GM15510 (cell line): ENCODE results near the gene KPNA6.

Experiments used
- POLR2A ChIP-seq: IDR thresholded peaks from 3 replicates; pipeline ENCODE4 v1.6.1; 2011; ENCODE audit warnings: borderline replicate concordance; ENCODE audit not compliant: insufficient read length; ENCODE audit errors: extremely low read depth

The KPNA6 gene

DNA sequence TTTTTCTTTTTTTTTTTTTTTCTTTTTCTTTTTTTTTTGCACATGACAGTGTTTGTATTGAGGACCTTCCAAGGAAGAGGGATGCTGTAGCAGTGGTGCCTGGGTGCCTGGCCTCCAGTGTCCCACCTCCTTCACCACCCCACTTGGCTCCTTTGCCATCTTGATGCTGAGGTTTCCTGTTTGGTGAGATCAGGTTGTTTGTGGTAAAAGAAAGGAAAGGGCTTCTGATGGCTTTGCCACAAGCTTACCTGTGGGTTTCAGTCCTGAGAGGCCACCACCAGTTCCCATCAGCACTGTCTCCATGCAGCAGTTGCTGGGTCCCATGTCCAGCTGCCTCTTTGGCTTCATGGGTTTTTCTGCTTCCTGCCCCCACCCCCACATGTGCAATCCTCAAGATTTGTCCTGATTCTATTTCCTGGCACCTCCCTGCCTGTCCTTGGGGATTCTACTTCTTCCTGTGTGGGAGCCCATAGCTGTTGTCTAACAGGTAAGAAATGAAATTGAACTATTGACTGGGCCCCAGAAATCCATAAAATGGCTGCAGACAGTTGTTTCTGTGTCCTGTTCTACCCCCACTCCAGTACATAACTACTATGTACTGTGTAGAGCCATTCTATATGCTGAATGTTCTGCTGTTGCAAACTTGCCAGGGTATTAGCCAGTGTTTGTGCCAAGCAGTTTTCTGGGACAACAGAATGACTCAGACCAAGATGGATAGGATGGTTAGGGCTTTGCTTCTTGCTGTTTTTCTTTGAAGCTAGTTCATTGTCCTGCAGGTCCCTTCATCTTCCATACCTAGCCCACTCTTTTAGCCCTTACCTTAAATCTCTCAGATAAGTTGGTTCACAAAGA is 88.3 kb downstream of the KPNA6 start:
- no peak for TF ChIP-seq POLR2A

GRCh38 chr1:32197074-32197473 is 89.2 kb downstream of the KPNA6 start:
- no peak for TF ChIP-seq POLR2A

DNA sequence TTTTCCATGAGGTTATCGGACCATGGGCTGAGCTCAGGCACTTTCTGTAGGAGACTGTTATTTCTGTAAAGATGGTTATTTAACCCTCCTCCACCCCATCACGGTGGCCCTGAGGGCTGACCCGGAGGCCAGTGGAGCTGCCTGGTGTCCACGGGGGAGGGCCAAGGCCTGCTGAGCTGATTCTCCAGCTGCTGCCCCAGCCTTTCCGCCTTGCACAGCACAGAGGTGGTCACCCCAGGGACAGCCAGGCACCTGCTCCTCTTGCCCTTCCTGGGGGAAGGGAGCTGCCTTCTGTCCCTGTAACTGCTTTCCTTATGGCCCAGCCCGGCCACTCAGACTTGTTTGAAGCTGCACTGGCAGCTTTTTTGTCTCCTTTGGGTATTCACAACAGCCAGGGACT is 90.0 kb downstream of the KPNA6 start:
- no peak for TF ChIP-seq POLR2A

- no peak for TF ChIP-seq POLR2A
Observed at GRCh38 chr1:32198237-32199042, 90.6 kb downstream of the KPNA6 start.

- TF ChIP-seq POLR2A: no peak
Observed at GRCh38 chr1:32199043-32199716, 91.3 kb downstream of the KPNA6 start.

GRCh38 chr1:32199717-32200072 is 91.8 kb downstream of the KPNA6 start:
- TF ChIP-seq POLR2A: no peak

- peak; percentile 15 for TF ChIP-seq POLR2A
Observed at GRCh38 chr1:32200226-32201010, 92.6 kb downstream of the KPNA6 start, which contains the start of gene CCDC28B. TSS of gene CCDC28B (plus strand) at chr1:32200595. CDS start at chr1:32201936, 1,341 bp downstream.

- TF ChIP-seq POLR2A: peak; percentile 36
Observed at GRCh38 chr1:32201011-32201855, 93.4 kb downstream of the KPNA6 start.

- TF ChIP-seq POLR2A: no peak
Observed at GRCh38 chr1:32204943-32205361, 97.1 kb downstream of the KPNA6 start.

DNA sequence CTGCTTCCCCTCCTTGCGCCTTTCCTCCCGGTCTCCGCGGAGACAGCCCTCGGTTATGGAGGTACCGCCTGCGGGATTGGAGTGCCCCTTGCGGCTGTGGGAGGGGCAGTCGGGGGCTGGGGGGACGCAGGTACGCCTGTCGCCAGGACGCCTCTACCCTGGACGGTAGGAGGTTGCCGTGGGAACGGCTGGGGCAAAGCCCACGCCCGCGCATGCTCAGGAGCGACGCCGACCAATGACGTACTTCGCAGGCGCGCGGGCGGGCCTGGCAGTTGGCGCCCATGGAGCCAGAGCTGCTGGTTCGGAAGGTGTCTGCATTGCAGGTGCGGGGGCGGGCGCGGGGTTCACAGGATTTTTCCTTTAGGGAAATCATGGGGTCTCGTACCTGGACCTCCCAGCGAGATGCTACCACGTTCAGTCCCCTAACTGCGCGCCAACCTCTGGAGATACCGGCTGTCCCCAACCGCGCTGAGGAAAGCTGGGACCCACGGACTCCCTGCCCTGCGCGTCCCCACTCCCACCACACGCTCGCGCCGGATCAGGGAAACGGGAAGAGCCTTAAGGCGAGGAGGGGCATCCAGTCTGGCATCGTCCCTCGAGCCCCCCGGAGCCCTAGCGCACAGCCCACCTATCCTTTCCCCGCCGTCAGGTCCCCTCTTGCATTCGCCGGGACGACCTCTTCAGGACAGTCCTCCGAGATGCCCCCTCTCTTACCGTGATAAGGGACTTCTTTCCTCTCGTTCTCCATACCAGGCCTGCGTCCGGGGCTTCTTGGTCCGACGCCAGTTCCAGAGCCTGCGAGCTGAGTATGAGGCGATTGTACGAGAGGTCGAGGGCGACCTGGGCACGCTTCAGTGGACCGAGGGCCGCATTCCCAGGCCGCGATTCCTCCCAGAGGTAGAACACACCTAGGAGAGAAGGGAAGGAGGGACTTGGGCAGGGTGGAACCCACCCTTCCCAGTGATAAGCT is 97.8 kb downstream of the KPNA6 start, which contains the start of gene IQCC:
IQCC (plus strand) TSS at position 271 of the 970 bp plus-strand sequence; CDS start at position 282, 11 bp downstream.
- TF ChIP-seq POLR2A: peak; percentile 83

GRCh38 chr1:32208469-32208868 is 100.6 kb downstream of the KPNA6 start:
- TF ChIP-seq POLR2A: no peak

DNA sequence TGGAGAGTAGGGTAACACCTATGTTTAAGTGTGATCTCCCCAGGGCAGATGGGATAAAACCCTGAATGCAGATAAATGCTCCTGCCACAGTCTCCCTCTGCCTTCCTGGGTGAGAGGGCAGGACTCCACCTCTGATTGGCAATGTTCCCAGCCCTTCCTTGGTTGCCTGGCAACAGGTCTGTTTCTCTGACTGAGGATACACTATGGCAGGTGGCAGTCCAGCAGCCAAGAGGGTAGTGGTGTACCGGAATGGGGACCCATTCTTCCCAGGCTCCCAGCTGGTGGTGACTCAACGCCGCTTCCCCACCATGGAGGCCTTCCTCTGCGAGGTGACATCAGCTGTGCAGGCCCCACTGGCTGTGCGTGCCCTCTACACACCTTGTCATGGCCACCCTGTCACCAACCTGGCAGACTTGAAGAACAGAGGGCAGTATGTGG is 101.1 kb downstream of the KPNA6 start, which contains the start of gene DCDC2B:
DCDC2B (plus strand) TSS at position 199 of the 438 bp plus-strand sequence; CDS start at position 204, 5 bp downstream.
- no peak for TF ChIP-seq POLR2A

DNA sequence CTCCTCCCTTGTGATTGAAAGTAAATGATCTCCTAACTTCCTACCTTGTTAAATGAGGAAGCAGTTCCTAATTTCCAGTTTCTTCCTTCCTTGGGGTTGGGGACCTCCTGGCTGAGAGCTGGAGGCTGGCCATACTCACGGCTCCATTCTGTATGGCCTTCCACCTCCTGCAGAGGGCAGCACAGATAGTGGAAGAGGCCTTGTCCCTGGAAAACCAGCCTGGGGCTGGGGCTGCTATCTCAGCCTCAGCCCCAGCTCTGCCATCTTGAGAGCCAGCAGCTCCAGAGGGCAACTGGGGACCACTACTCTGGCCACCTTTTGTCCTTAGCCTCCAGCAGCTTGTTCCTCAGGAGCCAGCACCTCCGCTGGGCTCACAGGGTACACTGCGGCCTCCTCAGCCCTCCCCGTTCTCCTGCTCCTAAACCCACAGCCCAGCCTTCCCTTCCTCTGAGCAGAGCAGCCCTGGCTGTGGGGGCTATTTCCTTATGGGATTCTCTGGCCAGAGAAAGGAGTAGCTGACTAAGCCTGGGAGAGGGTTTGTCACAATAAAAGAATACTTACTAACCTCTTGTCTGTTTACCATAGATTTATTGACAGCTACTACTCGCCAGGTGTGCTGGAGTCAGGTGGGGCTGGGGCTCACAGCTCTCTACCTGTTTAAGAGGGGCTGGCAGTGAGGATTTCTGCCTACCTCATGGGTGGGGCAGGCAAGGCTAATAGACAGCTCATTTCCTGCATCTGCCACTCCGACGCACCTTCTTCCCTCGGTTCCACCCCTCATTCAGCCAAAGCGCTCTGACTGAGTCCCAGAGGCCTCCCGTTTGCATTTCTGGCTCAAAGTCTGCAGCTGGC is 108.0 kb downstream of the KPNA6 start:
- TF ChIP-seq POLR2A: no peak
